GM18951 (cell line): ENCODE measurements around the gene TTC9C.
"Not testable (repeated sequence)": the region's sequence is repeated elsewhere in the genome, so short reads cannot be mapped to it uniquely, and the experiment has no call there.

Experiments
- POLR2A ChIP-seq: IDR thresholded peaks from 4 replicates; pipeline ENCODE4 v1.6.1; 2011; ENCODE audit warnings: mild to moderate bottlenecking; ENCODE audit not compliant: insufficient read length, insufficient read depth; ENCODE audit errors: extremely low read depth
- in situ Hi-C: fragments of 300-500 bp; cut with MboI; formaldehyde crosslinking; loops from one replicate; pipeline ENCODE4 v1.12.0; 2022; ENCODE audit warnings: low sequenced_read_pairs, mixed read lengths, inconsistent platforms; ENCODE audit not compliant: unreplicated experiment

TTC9C gene

DNA sequence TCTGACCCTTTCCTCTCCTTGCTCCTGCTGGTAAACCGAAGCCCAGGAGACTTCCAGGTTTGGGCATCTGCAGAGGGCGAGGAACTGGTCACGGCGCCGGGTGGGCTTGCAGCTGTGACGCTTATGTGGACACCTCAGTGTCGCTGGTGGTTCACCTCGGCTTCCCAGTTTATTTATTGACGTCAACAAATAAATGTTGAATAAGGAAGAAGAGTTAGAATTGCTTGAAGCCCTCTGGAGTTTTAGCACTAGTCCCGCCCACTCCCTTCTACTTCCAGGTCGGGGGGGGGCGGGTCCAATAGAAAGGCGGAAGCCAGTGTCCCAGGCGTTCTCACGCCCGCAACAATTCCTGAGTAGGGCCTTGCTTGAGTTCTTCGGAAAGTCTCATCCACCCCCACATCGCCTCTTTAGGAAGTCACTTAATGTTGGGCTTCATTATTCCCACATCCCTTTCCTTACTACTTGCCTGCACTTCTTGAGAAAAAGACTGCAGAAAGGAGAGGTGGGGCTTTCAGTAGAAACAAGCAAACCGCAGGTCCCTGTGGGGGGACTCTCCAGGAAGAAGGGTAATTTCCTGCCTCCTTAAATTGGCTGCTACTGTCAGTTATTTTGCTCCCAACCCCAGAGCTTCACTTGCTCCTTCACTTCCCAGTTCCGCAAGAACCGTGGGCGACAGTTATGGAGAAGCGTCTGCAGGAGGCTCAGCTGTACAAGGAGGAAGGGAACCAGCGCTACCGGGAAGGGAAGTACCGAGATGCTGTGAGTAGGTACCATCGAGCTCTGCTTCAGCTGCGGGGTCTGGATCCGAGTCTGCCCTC lies at the start of gene TTC9C:
Gene TTC9C (plus strand): TSS at position 316 of the 818 bp plus-strand sequence. CDS start 363 bp downstream, at position 679.
- in situ Hi-C loops, result no loop called here
- peak; percentile 59 for TF ChIP-seq POLR2A

DNA sequence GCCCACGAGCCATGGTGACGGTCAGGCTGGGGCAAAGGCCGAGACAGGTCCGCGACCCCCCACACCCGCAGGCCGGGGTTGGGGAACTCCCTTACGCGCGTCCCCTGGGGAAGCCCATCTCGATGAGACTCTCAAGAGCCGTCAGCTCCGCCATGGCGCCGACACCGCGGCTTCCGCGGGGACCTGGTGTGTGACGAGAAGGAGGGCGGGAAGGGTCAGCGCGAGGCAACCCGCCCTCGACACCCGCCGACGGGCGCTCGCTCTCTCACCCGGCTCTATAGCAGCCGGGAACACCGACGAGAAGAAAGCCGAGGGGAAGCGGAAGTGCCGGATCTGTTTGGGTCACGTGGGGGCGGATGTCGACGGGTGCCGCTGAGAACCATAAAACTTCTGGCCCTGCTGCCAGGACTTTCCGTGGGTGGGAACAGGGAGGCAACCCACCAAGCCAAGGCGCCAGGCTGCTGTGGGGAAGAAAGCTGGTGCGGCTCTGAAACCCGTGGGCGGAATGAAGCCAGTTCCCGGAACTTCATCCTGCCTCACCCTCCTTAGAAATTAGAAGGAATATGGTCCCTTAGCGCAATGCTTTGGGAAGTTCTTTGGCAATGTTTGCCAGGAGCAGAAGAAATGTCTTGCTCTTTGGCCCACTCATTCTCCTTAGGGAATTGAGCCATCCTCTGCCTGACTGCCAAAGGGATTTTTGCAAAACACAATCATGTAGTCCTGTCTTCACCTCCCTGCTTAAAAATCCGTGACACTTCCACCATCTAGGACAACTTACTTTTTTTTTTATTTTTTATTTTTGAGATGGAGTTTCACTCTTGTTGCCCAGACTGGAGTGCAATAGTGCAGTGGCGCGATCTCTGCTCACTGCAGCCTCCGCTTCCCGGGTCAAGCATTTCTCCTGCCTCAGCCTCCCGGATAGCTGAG lies 49.3 kb upstream of the TTC9C start, which contains the start of gene UBXN1:
Gene UBXN1 (minus strand): TSS at position 304 of the 927 bp plus-strand sequence. CDS start 150 bp downstream, at position 154.
- in situ Hi-C loops, result no loop called here
- TF ChIP-seq POLR2A, result peak; percentile 84

DNA sequence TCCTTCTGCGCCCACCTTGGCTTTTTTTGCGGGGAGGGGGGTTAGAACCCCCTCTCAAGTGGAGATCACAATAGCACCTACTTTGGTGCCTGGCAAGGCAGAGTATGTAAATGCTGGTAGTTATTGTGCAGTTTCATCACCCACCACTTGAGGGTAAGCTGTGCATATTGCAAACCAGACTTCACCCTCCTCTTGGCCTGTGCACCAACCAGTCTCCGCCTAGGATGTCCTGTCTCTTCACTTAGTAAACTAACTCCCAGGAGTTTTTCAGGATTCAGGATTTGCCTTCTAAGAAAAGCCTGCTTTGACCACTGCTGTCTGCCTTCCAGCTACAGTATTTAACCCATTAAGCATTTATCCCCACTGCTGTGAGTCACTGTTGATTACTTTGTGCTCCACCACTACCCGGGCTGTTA lies 47.5 kb upstream of the TTC9C start:
- in situ Hi-C loops, result no loop called here
- no peak for TF ChIP-seq POLR2A

DNA sequence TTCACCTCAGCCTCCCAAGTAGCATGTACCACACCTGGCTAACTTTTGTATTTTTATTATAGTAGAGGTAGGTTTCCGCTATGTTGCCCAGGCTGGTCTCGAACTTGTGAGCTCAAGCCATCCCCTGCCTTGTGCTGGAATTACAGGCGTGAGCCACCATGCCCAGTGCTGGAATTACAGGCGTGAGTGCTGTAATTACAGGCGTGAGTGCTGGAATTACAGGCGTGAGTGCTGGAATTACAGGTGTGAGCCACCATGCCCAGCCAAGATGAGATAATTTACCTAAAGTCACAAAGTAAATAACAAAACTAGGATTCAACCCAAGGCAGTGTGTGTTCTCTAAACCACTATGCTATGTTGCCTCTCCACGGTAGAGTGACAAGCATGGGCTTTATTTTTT lies 45.8 kb upstream of the TTC9C start:
- in situ Hi-C loops, result no loop called here
- no peak for TF ChIP-seq POLR2A

DNA sequence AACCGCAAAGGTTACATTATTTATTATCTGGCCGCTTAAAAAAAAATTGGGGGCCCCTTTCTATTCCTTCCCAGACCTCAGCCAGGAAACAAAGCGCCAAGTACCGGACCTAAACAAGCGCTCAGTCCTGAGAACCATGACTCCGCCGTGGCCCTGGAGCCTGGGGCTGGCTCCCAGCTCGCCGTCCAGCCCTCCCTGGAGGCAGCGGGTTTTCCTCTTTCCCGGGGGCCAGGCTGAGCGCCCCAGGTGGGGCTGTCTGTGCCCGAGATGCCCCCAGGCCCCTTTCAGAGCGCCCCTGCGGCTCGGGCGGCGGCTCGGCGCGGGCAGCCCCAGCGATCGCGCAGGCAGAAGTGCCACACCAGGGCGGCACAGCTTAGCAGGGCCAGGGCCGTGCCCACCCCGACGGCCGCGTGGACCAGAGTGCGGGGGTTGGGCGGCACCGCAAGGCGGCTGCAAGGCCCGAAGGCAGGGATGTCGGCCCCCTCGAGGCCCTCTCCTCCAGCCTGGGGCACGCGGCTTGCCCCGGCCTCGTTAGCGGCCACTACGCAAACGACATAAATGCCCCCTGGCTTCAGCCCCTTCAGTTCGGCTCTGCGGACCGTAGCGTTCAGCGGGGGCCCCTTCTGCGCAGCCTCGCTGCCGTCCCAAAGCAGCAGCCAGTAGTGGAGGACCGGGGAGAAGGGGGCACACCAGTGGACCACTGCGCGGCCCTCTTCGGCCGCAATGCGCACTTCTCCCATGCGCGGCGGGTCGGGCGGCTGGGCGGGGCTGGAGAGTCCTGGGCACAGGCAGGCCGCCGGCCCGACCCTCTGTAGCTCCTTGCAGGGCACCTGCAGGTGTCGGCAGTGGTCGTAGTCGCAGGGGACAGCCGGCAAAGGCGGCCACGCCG lies 40.5 kb upstream of the TTC9C start:
- no peak for TF ChIP-seq POLR2A
- in situ Hi-C loops, result no loop called here

DNA sequence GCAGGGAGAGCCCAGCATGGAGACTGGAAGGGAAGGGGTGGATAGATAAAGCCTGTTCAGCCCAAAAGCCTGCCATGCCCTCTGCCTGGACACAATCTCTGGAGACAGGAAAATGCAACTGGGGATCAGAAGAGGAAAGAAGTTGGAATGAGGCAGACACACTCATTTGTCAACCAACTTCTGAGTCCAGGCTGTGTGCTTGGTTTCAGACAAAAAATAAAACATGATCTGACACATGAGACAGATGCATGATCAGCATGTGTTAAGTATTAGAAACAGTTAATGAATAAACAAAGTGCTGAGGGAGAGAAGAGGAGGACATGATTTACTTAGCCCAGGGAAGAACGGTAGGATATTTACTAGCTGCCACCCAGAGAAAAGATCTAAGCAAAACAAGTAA lies 39.8 kb upstream of the TTC9C start:
- in situ Hi-C loops, result no loop called here
- no peak for TF ChIP-seq POLR2A

DNA sequence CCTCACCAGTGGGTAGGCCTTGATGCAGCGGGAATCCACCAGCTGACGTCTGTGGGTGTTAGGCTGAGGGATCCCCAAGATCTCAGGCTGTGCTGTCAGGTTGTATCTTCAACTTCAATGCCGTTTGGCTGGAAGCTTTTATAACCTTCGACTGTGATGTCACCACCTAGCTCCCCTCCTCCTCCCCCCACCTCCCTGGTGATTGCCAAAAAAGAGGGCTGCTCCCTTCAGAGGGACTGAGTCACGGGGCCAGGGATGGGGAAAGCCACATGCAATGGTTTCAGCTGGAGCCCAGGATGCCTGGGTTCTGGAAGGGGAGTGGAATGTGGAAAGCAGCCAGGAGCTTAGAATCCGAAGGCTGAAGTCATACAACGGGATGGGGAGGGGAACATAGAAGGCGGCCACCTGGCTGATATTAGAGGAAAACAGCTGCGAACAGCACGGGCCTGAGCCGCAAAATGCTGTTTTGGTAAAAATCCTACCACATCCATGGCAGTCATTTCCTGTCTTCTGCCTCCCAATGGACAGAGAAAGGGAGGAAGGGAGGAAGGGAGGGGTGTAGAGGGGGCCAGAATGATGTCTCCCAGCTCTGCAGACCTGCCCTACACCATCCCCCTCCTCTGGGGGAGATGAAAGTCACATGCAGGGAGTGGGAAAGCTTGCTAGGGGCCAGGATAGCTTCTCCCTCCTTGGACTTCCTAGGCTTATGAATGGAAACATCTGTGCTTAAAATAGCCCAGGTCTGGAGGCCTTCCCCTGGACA lies 38.7 kb upstream of the TTC9C start, which contains the start of gene LRRN4CL:
Gene LRRN4CL (minus strand): TSS at position 110 of the 763 bp plus-strand sequence. CDS start 1,022 bp downstream, outside the sequence.
- in situ Hi-C loops, result no loop called here

DNA sequence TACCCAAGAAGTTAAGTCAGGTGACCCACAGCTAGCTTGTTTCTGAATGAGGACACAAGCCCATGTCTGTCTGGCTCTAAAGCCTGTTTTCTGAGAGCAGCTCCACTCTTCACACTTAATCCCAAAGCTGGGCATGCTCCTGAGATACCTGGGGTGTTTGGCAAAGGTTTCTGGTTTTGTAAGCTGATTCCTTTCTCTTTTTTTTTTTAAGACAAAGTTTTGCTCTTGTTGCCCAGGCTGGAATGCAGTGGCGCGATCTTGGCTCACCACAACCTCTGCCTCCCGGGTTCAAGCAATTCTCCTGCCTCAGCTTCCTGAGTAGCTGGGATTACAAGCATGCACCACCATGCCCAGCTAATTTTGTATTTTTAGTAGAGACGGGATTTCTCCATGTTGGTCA lies 34.7 kb upstream of the TTC9C start:
- in situ Hi-C loops, result not testable (repeated sequence)

More for the DNA sequence above, 38.7 kb upstream of the TTC9C start, which contains the start of gene LRRN4CL:
- no peak for TF ChIP-seq POLR2A

DNA sequence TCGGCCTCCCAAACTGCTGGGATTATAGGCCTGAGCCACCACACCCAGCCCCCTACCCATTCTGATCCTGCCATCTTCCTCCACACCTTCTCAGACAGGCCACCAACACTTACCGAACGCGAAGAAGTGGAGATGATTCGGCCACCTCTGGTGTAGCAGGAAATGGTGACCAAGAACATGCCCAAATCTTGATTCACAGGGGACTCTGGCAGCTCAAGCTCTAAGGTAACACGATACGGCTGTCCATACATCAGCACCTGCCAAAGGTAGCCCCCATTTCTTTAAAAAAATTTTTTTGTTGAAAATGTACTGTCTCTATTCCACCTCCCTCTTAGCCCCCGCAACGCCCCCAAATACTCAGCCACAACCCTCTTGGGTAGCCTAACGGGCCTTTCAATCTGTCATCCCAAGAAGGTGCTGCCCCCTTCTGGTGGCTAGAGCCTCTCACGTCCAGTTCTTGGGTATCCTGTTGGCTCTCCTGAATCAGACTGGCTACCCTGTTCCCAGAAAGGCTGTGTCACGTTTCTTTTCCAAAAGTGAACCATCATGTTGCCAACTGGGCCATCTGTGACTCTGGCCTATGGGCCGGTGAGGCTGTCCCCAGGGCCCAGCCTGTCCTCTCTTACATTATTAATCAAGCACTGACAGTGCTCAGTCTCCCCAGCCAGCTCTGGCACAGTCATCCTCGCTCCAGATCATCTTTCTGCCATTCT lies 33.7 kb upstream of the TTC9C start:
- in situ Hi-C loops, result no loop called here
- no peak for TF ChIP-seq POLR2A

DNA sequence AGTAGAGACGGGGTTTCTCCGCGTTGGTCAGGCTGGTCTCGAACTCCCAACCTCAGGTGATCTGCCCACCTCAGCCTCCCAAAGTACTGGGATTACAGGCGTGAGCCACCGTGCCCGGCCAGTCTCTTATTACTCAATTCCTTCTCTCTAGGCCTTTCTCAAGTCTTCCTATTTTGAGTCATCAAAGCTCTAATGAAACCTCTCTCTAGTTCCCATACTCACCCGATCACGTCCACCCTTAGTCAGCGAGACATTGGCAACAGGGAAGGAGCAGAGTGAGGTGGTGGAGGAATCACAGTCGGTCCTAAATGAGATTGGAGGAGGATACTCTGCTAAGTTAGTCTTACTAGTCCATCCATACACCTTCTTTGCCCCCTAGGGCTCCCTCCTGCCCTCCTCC lies 26.0 kb upstream of the TTC9C start:
- in situ Hi-C loops, result no loop called here
- TF ChIP-seq POLR2A, result no peak

- in situ Hi-C loops, result not testable (repeated sequence)
Observed at GRCh38 chr11:62703921-62704320, 24.4 kb upstream of the TTC9C start.
